Tibial artery (tissue), 4 donors: ENCODE measurements around the gene KLRC4.
"Not testable (repeated sequence)": the region's sequence is repeated elsewhere in the genome, so short reads cannot be mapped to it uniquely, and the experiment has no call there.

Experiments
- DNase-seq, 2 donors: peaks; one replicate each; pipeline ENCODE4 v3.0.0-alpha.2; 2019
- H3K27ac ChIP-seq, 2 donors: fragments of 200-600 bp; sonication (generic) in 1 of 2; 1 replicate in 1 of 2; 2 replicates in 1 of 2; pipeline ENCODE4 v1.5.1; 2018 to 2019; ENCODE audit warnings: mild to moderate bottlenecking in 1 of 2
- H3K27me3 ChIP-seq, 2 donors: fragments of 200-600 bp; sonication (generic) in 1 of 2; one replicate each; pipeline versions ENCODE4 v1.5.1 to v1.6.0; 2016 to 2019
- H3K36me3 ChIP-seq, 3 donors: fragments of 200-600 bp; sonication (generic) in 2 of 3; one replicate each; pipeline ENCODE4 v1.5.1; 2016 to 2019; ENCODE audit warnings: mild to moderate bottlenecking in 2 of 3
- H3K4me1 ChIP-seq, 4 donors: fragments of 200-600 bp; sonication (generic) in 2 of 4; 1 replicate in 3 of 4; 2 replicates in 1 of 4; pipeline ENCODE4 v1.5.1; 2016 to 2019
- H3K4me3 ChIP-seq, 2 donors: fragments of 200-600 bp; sonication (generic) in 1 of 2; 1 replicate in 1 of 2; 2 replicates in 1 of 2; pipeline ENCODE4 v1.5.1; 2018 to 2019; ENCODE audit warnings: mild to moderate bottlenecking in 2 of 2
- H3K9me3 ChIP-seq, 3 donors: fragments of 200-600 bp; sonication (generic) in 1 of 3; one replicate each; pipeline ENCODE4 v1.5.1; 2016 to 2019
- CTCF ChIP-seq, 2 experiments: fragments of 200-600 bp in 1 of 2; fragments of 450-650 bp in 1 of 2; IDR thresholded peaks; one replicate each; pipeline ENCODE4 v1.5.1; 2017 to 2019; ENCODE audit warnings: antibody characterized with exemption in 2 of 2, mild to moderate bottlenecking in 1 of 2, moderate library complexity in 1 of 2
- intact Hi-C: fragments of 100-400 bp; cut with DNase I; formaldehyde crosslinking; loops from one replicate; pipeline ENCODE4 v1.15.0; 2023; ENCODE audit warnings: low total_unique reads

KLRC4 gene

GRCh38 chr12:10389904-10390303, 19.7 kb downstream of the KLRC4 start, which contains the start of gene KLRK1:
Gene KLRK1 (minus strand): TSS chr12:10390041. CDS start chr12:10388810, 1,231 bp downstream.
- Histone ChIP-seq H3K4me1 (peaks cover 0 to 8% (median 0%) of the 10 kb centered on the region in 4 donors), H3K36me3 (no peaks in the 10 kb centered on the region), H3K27ac (no peak within 1 kb of the TSS), H3K4me3 (no peak within 1 kb of the TSS), H3K27me3 (no peaks in the 10 kb centered on the region), H3K9me3 (no peaks in the 10 kb centered on the region)
- no peak for TF ChIP-seq CTCF (IDR thresholded peaks at IDR 0.05)
- no peak for DNase-seq
- intact Hi-C loops: no loop called here

- intact Hi-C loops: no loop called here
- Histone ChIP-seq H3K36me3 (no peaks in the 10 kb centered on the region), H3K27ac (no peak overlapping the region), H3K4me3 (no peak overlapping the region), H3K4me1 (peaks cover 0 to 8% (median 0%) of the 10 kb centered on the region in 4 donors), H3K27me3 (no peaks in the 10 kb centered on the region), H3K9me3 (no peaks in the 10 kb centered on the region)
- no peak for TF ChIP-seq CTCF (IDR thresholded peaks at IDR 0.05)
- DNase-seq: no peak
Measured at GRCh38 chr12:10388624-10389413, 20.7 kb downstream of the KLRC4 start.

GRCh38 chr12:10387498-10387897, 22.1 kb downstream of the KLRC4 start:
- H3K4me1 ChIP-seq, H3K27ac ChIP-seq, H3K9me3 ChIP-seq, H3K4me3 ChIP-seq, intact Hi-C loops, H3K36me3 ChIP-seq, H3K27me3 ChIP-seq, DNase-seq: not testable (repeated sequence)

- H3K27me3 ChIP-seq: no peaks in the 10 kb centered on the region
- H3K4me3 ChIP-seq: no peak overlapping the region
- no peak for TF ChIP-seq CTCF (IDR thresholded peaks at IDR 0.05)
- H3K27ac ChIP-seq: no peak overlapping the region
- DNase-seq: no peak
- intact Hi-C loops: no loop called here
- no peaks in the 10 kb centered on the region for H3K9me3 ChIP-seq
- peaks cover 0 to 2% (median 0%) of the 10 kb centered on the region in 4 donors for H3K4me1 ChIP-seq
- H3K36me3 ChIP-seq: no peaks in the 10 kb centered on the region
Measured at GRCh38 chr12:10386857-10387256, 22.7 kb downstream of the KLRC4 start.

- no peaks in the 10 kb centered on the region for H3K4me1 ChIP-seq
- H3K27me3 ChIP-seq: no peaks in the 10 kb centered on the region
- no peak overlapping the region for H3K4me3 ChIP-seq
- H3K36me3 ChIP-seq: no peaks in the 10 kb centered on the region
- no peaks in the 10 kb centered on the region for H3K9me3 ChIP-seq
- intact Hi-C loops: no loop called here
- no peak for DNase-seq
- no peak for TF ChIP-seq CTCF (IDR thresholded peaks at IDR 0.05)
- no peak overlapping the region for H3K27ac ChIP-seq
Measured at GRCh38 chr12:10385166-10385613, 24.4 kb downstream of the KLRC4 start.

- Histone ChIP-seq H3K27me3 (no peaks in the 10 kb centered on the region), H3K4me3 (no peak overlapping the region), H3K36me3 (no peaks in the 10 kb centered on the region), H3K4me1 (no peaks in the 10 kb centered on the region), H3K27ac (no peak overlapping the region), H3K9me3 (no peaks in the 10 kb centered on the region)
- intact Hi-C loops: no loop called here
- TF ChIP-seq CTCF (IDR thresholded peaks at IDR 0.05): no peak
- DNase-seq: no peak
Measured at GRCh38 chr12:10384191-10384590, 25.4 kb downstream of the KLRC4 start.
